K562 (cell line): ENCODE measurements around the gene DPH7.

Source experiments
- CREB1 ChIP-seq, 2 experiments: sonication (generic) in 1 of 2; formaldehyde crosslinking in 1 of 2; IDR thresholded peaks; 2 replicates each; pipeline versions ENCODE4 v1.6.1 to v1.8.0; 2012 to 2022; ENCODE audit warnings: inconsistent platforms in 1 of 2, mild to moderate bottlenecking in 1 of 2, missing genetic modification reagents in 1 of 2, moderate library complexity in 1 of 2
- ETV6 ChIP-seq, 3 experiments: fragments of 150-350 bp in 1 of 3; sonication (generic) in 1 of 3; formaldehyde crosslinking in 1 of 3; IDR thresholded peaks; 2 replicates each; pipeline versions ENCODE4 v1.6.1 to v1.8.0; 2014 to 2022; ENCODE audit warnings: borderline replicate concordance in 2 of 3, low read depth in 2 of 3, antibody characterized with exemption in 1 of 3, low read length in 1 of 3, mild to moderate bottlenecking in 1 of 3, missing genetic modification reagents in 1 of 3
- GTF2F1 ChIP-seq: IDR thresholded peaks from 2 replicates; pipeline ENCODE4 v1.6.1; 2011; ENCODE audit warnings: low read depth, low read length, improper control_type of control experiment
- HDAC2 ChIP-seq: fragments of 450-650 bp; IDR thresholded peaks from 2 replicates; pipeline ENCODE4 v1.6.1; 2016; ENCODE audit warnings: mild to moderate bottlenecking
- HMG20B ChIP-seq: fragments of 250-450 bp; sonication (Bioruptor Pico); IDR thresholded peaks from 2 replicates; pipeline ENCODE4 v1.5.0; 2021; ENCODE audit warnings: mild to moderate bottlenecking
- KDM5B ChIP-seq: fragments of 200-600 bp; sonication (generic); IDR thresholded peaks from 2 replicates; pipeline ENCODE4 v1.6.1; 2012; ENCODE audit warnings: low read depth, mild to moderate bottlenecking, moderate library complexity, low read length, control low read depth, inconsistent platforms; ENCODE audit not compliant: insufficient replicate concordance
- POLR2AphosphoS5 ChIP-seq: IDR thresholded peaks from 2 replicates; pipeline ENCODE4 v1.6.1; 2011; ENCODE audit warnings: mild to moderate bottlenecking, low read depth, low read length, moderate library complexity; ENCODE audit not compliant: control insufficient read depth, insufficient read depth
- RBM15 ChIP-seq: fragments of 200-400 bp; formaldehyde crosslinking; IDR thresholded peaks from 2 replicates; pipeline ENCODE4 v1.6.1; 2018; ENCODE audit warnings: mild to moderate bottlenecking, low read length, moderate library complexity; ENCODE audit not compliant: insufficient read depth
- ZFP36 ChIP-seq: fragments of 150-350 bp; IDR thresholded peaks from 2 replicates; pipeline ENCODE4 v1.6.1; 2018; ENCODE audit warnings: low read length, low read depth; ENCODE audit not compliant: partially characterized antibody
- TF ChIP-seq, protein P1 (sequence below): sonication (generic); IDR thresholded peaks from 2 replicates; pipeline ENCODE4 v1.6.1; 2016
- TF ChIP-seq, protein P2 (sequence below): sonication (generic); formaldehyde crosslinking; IDR thresholded peaks from 2 replicates; pipeline ENCODE4 v1.8.0; 2022; ENCODE audit warnings: missing genetic modification reagents, mild to moderate bottlenecking, borderline replicate concordance
- TF ChIP-seq, protein P3 (sequence below): fragments of 200-800 bp; sonication (Bioruptor generic); IDR thresholded peaks from 2 replicates; pipeline ENCODE4 v1.6.1; 2016; ENCODE audit warnings: missing genetic modification characterization, missing compliant biosample characterization

DNA sequence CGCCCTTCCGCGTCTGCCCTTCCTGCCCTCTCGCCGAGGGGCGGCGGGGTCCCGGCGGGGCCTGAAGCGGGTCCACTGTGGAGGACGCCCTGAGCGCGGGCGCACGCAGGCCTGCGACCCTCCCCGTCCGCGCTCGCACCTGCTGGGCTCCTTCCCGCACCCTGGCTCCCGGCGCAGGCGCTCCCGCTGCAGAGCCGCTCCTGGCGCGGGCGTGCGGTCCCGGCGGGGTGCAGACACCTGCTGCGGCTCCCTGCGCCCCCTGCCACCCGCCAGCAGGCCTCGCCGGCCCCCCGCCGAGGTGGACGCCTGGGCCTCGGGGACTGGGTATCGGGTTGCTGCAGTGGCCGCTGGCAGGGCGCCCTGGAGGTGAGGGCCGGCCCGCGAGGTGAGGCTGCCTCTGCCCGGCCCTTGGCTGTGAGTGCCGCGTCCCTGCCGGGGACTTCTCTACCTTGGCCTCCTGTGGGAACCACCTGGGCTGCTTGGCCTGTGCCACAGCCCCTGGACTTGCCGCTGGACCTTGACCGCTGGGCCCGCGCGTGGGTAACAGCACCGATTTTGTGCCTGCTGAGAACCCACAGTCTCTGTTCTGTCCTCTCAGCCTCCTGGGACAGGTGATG, 27.4 kb upstream of the DPH7 start:
- TF ChIP-seq POLR2AphosphoS5 (no peak), ZFP36 (no peak), KDM5B (no peak), GTF2F1 (no peak), HDAC2 (no peak), RBM15 (no peak), CREB1 (IDR thresholded peaks at IDR 0.05) (no peak), CREB1 (CRISPR knock-in tag; IDR thresholded peaks at IDR 0.05) (no peak), HMG20B (CRISPR knock-in tag) (no peak), ETV6 (IDR thresholded peaks at IDR 0.05; ENCODE audit: borderline replicate concordance in 1 of 2, low read depth in 2 of 2, low read length in 1 of 2) (no peak), ETV6 (CRISPR knock-in tag; IDR thresholded peaks at IDR 0.05; ENCODE audit: borderline replicate concordance) (no peak)
- TF ChIP-seq, protein P1, sequence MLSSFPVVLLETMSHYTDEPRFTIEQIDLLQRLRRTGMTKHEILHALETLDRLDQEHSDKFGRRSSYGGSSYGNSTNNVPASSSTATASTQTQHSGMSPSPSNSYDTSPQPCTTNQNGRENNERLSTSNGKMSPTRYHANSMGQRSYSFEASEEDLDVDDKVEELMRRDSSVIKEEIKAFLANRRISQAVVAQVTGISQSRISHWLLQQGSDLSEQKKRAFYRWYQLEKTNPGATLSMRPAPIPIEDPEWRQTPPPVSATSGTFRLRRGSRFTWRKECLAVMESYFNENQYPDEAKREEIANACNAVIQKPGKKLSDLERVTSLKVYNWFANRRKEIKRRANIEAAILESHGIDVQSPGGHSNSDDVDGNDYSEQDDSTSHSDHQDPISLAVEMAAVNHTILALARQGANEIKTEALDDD, result no peak
- TF ChIP-seq, protein P2, sequence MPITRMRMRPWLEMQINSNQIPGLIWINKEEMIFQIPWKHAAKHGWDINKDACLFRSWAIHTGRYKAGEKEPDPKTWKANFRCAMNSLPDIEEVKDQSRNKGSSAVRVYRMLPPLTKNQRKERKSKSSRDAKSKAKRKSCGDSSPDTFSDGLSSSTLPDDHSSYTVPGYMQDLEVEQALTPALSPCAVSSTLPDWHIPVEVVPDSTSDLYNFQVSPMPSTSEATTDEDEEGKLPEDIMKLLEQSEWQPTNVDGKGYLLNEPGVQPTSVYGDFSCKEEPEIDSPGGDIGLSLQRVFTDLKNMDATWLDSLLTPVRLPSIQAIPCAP (CRISPR knock-in tag), result no peak
- TF ChIP-seq, protein P3, sequence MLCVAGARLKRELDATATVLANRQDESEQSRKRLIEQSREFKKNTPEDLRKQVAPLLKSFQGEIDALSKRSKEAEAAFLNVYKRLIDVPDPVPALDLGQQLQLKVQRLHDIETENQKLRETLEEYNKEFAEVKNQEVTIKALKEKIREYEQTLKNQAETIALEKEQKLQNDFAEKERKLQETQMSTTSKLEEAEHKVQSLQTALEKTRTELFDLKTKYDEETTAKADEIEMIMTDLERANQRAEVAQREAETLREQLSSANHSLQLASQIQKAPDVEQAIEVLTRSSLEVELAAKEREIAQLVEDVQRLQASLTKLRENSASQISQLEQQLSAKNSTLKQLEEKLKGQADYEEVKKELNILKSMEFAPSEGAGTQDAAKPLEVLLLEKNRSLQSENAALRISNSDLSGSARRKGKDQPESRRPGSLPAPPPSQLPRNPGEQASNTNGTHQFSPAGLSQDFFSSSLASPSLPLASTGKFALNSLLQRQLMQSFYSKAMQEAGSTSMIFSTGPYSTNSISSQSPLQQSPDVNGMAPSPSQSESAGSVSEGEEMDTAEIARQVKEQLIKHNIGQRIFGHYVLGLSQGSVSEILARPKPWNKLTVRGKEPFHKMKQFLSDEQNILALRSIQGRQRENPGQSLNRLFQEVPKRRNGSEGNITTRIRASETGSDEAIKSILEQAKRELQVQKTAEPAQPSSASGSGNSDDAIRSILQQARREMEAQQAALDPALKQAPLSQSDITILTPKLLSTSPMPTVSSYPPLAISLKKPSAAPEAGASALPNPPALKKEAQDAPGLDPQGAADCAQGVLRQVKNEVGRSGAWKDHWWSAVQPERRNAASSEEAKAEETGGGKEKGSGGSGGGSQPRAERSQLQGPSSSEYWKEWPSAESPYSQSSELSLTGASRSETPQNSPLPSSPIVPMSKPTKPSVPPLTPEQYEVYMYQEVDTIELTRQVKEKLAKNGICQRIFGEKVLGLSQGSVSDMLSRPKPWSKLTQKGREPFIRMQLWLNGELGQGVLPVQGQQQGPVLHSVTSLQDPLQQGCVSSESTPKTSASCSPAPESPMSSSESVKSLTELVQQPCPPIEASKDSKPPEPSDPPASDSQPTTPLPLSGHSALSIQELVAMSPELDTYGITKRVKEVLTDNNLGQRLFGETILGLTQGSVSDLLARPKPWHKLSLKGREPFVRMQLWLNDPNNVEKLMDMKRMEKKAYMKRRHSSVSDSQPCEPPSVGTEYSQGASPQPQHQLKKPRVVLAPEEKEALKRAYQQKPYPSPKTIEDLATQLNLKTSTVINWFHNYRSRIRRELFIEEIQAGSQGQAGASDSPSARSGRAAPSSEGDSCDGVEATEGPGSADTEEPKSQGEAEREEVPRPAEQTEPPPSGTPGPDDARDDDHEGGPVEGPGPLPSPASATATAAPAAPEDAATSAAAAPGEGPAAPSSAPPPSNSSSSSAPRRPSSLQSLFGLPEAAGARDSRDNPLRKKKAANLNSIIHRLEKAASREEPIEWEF (CRISPR knock-in tag), result no peak
